CD14-positive monocyte (primary cell): Measurements from ENCODE around the gene PTPN7. TPM values are rescaled to one million over a fixed set of nuclear protein-coding genes. Genes with fewer than 3 reads are reported as not detected.

Experiments used
- DNase-seq, 3 donors: peaks; one replicate each; pipeline ENCODE4 v3.0.0-alpha.2; 2011 to 2022
- H2AFZ ChIP-seq: 2 replicates; pipeline ENCODE4 v1.6.0; 2012; ENCODE audit warnings: mild to moderate bottlenecking, low read depth, low read length, inconsistent platforms; ENCODE audit not compliant: insufficient read depth, poor library complexity, severe bottlenecking
- H3K27ac ChIP-seq, 2 donors: 1 replicate in 1 of 2; 2 replicates in 1 of 2; pipeline ENCODE4 v1.5.1; 2012 to 2013; ENCODE audit warnings: low read length in 2 of 2, control low read depth in 1 of 2, inconsistent platforms in 1 of 2, low read depth in 1 of 2, mild to moderate bottlenecking in 1 of 2
- H3K27me3 ChIP-seq, 2 donors: one replicate each; pipeline versions ENCODE4 v1.6.0 to v1.6.1; 2011 to 2013; ENCODE audit warnings: low read length in 2 of 2; ENCODE audit not compliant: control insufficient read depth in 2 of 2, insufficient read depth in 2 of 2
- H3K36me3 ChIP-seq, 2 donors: replicated peaks in 1 of 2; 1 replicate in 1 of 2; 2 replicates in 1 of 2; pipeline versions ENCODE4 v1.5.1 to v1.6.1; 2012 to 2013; ENCODE audit warnings: low read length in 2 of 2, control low read depth in 1 of 2, inconsistent platforms in 1 of 2, mild to moderate bottlenecking in 1 of 2; ENCODE audit not compliant: insufficient read depth in 2 of 2, control insufficient read depth in 1 of 2
- H3K4me1 ChIP-seq, 2 donors: 1 replicate in 1 of 2; 2 replicates in 1 of 2; pipeline versions ENCODE4 v1.5.1 to v1.6.1; 2012 to 2013; ENCODE audit warnings: low read length in 2 of 2, control low read depth in 1 of 2, inconsistent platforms in 1 of 2, mild to moderate bottlenecking in 1 of 2, moderate library complexity in 1 of 2; ENCODE audit not compliant: insufficient read depth in 2 of 2, control insufficient read depth in 1 of 2
- H3K4me2 ChIP-seq: replicated peaks from 2 replicates; pipeline ENCODE3; 2012; ENCODE audit warnings: low read length, moderate library complexity, mild to moderate bottlenecking; ENCODE audit not compliant: poor library complexity, severe bottlenecking; ENCODE audit errors: extremely low read depth
- H3K4me3 ChIP-seq, 3 experiments: fragments of 200-600 bp in 1 of 3; sonication (generic) in 1 of 3; replicated peaks in 1 of 3; 1 replicate in 2 of 3; 2 replicates in 1 of 3; pipeline ENCODE4 v1.5.1; 2011 to 2013; ENCODE audit warnings: low read length in 3 of 3, mild to moderate bottlenecking in 3 of 3, control low read depth in 2 of 3, low read depth in 2 of 3, inconsistent platforms in 1 of 3, moderate library complexity in 1 of 3
- H3K79me2 ChIP-seq: 2 replicates; pipeline ENCODE4 v1.6.0; 2012; ENCODE audit warnings: mild to moderate bottlenecking, control low read depth, inconsistent platforms, low read length, moderate library complexity; ENCODE audit not compliant: insufficient read depth
- H3K9ac ChIP-seq: 2 replicates; pipeline ENCODE4 v1.6.0; 2017; ENCODE audit warnings: low read length, mild to moderate bottlenecking; ENCODE audit not compliant: insufficient read depth, poor library complexity, severe bottlenecking
- H3K9me3 ChIP-seq, 2 donors: replicated peaks in 1 of 2; 1 replicate in 1 of 2; 2 replicates in 1 of 2; pipeline versions ENCODE4 v1.5.1 to v1.6.1; 2012 to 2013; ENCODE audit warnings: low read length in 2 of 2, control low read depth in 1 of 2; ENCODE audit not compliant: control insufficient read depth in 1 of 2, insufficient read depth in 1 of 2
- H4K20me1 ChIP-seq: 2 replicates; pipeline ENCODE4 v1.6.0; 2012; ENCODE audit warnings: mild to moderate bottlenecking, low read length, control low read depth, moderate library complexity; ENCODE audit not compliant: insufficient read depth
- H3K27ac Mint-ChIP-seq, 7 donors: one replicate each; pipeline ENCODE4 v1.8.0; 2020; ENCODE audit warnings: mild to moderate bottlenecking in 7 of 7, mixed read lengths in 7 of 7, moderate library complexity in 6 of 7, inconsistent platforms in 2 of 7
- H3K27me3 Mint-ChIP-seq, 3 donors: one replicate each; pipeline ENCODE4 v1.8.0; 2021 to 2022; ENCODE audit warnings: low read depth in 3 of 3, mild to moderate bottlenecking in 3 of 3, mixed read lengths in 3 of 3, moderate library complexity in 3 of 3, inconsistent platforms in 1 of 3
- H3K36me3 Mint-ChIP-seq, 2 donors: one replicate each; pipeline ENCODE4 v1.8.0; 2020; ENCODE audit warnings: mixed read lengths in 2 of 2, inconsistent platforms in 1 of 2, mild to moderate bottlenecking in 1 of 2
- H3K4me1 Mint-ChIP-seq: one replicate; pipeline ENCODE4 v1.8.0; 2020; ENCODE audit warnings: mild to moderate bottlenecking, mixed read lengths
- H3K4me3 Mint-ChIP-seq, 2 donors: one replicate each; pipeline ENCODE4 v1.8.0; 2020; ENCODE audit warnings: mild to moderate bottlenecking in 2 of 2, mixed read lengths in 2 of 2, moderate library complexity in 1 of 2
- H3K9me3 Mint-ChIP-seq, 7 donors: one replicate each; pipeline ENCODE4 v1.8.0; 2020 to 2022; ENCODE audit warnings: mixed read lengths in 7 of 7, mild to moderate bottlenecking in 6 of 7, moderate library complexity in 6 of 7, inconsistent platforms in 2 of 7
- CTCF ChIP-seq: fragments of 200-600 bp; IDR thresholded peaks from one replicate; pipeline ENCODE4 v1.8.0; 2022; ENCODE audit warnings: antibody characterized with exemption, mild to moderate bottlenecking
- WGBS: methylation state at CpG from one replicate; pipeline ENCODE4 v1.1.5; 2013; ENCODE audit warnings: missing lambda C conversion rate; ENCODE audit not compliant: insufficient coverage; 5-methylcytosine and 5-hydroxymethylcytosine counted together
- intact Hi-C, 2 donors: fragments of 100-400 bp; cut with micrococcal nuclease; formaldehyde crosslinking; loops; one replicate each; pipeline versions ENCODE4 v1.15.0 to v1.15.1; 2023
- polyA plus RNA-seq, 3 donors: library from polyadenylated mRNA; depleted of rRNA in 1 of 3; unstranded in 2 of 3; stranded (reverse) in 1 of 3; fragments of 300-500 nt in 2 of 3; fragments of >200 nt in 1 of 3; fragmentation: Illumina TruSeq in 2 of 3; gene quantifications; 1 replicate in 2 of 3; 2 replicates in 1 of 3; pipeline ENCODE4 v1.2.3, GENCODE V29; 2012 to 2021

PTPN7 gene
- polyA plus RNA-seq, 3 donors: 4.0 to 18.8 (median 8.3) TPM

- H3K4me2 ChIP-seq: no peak overlapping the region
- H3K27me3 ChIP-seq: no peaks in the 10 kb centered on the region
- TF ChIP-seq CTCF: no peak
- no peak overlapping the region for H3K4me3 ChIP-seq
- WGBS: 92% methylated on average over 8 of the region's 12 CpGs
- H3K9me3 Mint-ChIP-seq: peaks cover 0 to 1% (median 0%) of the 10 kb centered on the region in 7 donors
- no peak overlapping the region for H3K4me3 Mint-ChIP-seq
- DNase-seq: no peak
- no peaks in the 10 kb centered on the region for H3K9me3 ChIP-seq
- H3K27me3 Mint-ChIP-seq: peaks cover 0 to 2% (median 0%) of the 10 kb centered on the region in 3 donors
- peaks cover 70% of the 10 kb centered on the region for H4K20me1 ChIP-seq
- peaks cover 10% of the 10 kb centered on the region for H3K4me1 Mint-ChIP-seq
- H3K36me3 ChIP-seq: peaks cover 42 to 52% of the 10 kb centered on the region in 2 donors
- no peak overlapping the region for H3K27ac ChIP-seq
- peaks cover 5 to 6% of the 10 kb centered on the region in 2 donors for H3K4me1 ChIP-seq
- H3K79me2 ChIP-seq: peaks cover 27% of the 10 kb centered on the region
- intact Hi-C loops: no loop called here
- no peak overlapping the region for H2AFZ ChIP-seq
- peak overlapping the region in 1 of 7 donors; percentile 20 for H3K27ac Mint-ChIP-seq
- H3K9ac ChIP-seq: no peak overlapping the region
- peaks cover 35 to 51% of the 10 kb centered on the region in 2 donors for H3K36me3 Mint-ChIP-seq
Observed at GRCh38 chr1:202131956-202132821, 28.2 kb downstream of the PTPN7 start.

GRCh38 chr1:202130816-202131522 is 29.4 kb downstream of the PTPN7 start:
- peaks cover 20% of the 10 kb centered on the region for H3K4me1 Mint-ChIP-seq
- no peak for DNase-seq
- Histone ChIP-seq H3K4me2 (no peak overlapping the region), H3K4me1 (peaks cover 10 to 12% of the 10 kb centered on the region in 2 donors), H3K27ac (no peak overlapping the region), H4K20me1 (peaks cover 57% of the 10 kb centered on the region), H3K27me3 (no peaks in the 10 kb centered on the region), H3K9me3 (no peaks in the 10 kb centered on the region), H3K36me3 (peaks cover 36 to 45% of the 10 kb centered on the region in 2 donors), H3K4me3 (no peak overlapping the region), H2AFZ (no peak overlapping the region), H3K79me2 (peaks cover 18% of the 10 kb centered on the region), H3K9ac (no peak overlapping the region)
- no peak overlapping the region for H3K4me3 Mint-ChIP-seq
- no peak for TF ChIP-seq CTCF
- H3K9me3 Mint-ChIP-seq: peaks cover 0 to 2% (median 0%) of the 10 kb centered on the region in 7 donors
- peaks cover 1 to 4% (median 3%) of the 10 kb centered on the region in 3 donors for H3K27me3 Mint-ChIP-seq
- WGBS: 62% methylated on average over 3 of the region's 9 CpGs
- no peak overlapping the region for H3K27ac Mint-ChIP-seq
- intact Hi-C loops: no loop called here
- peaks cover 34 to 45% of the 10 kb centered on the region in 2 donors for H3K36me3 Mint-ChIP-seq
